ENCODE results near the gene TPX2. TPM values are rescaled to one million over a fixed set of nuclear protein-coding genes. Genes with fewer than 3 reads are reported as not detected.

The TPX2 gene
- total and polyA plus RNA-seq, 2 donors (not counting 3 experiments of a cell fraction or from before 2014, with no cell fraction given) = 24.8 to 114 TPM

- no peaks in the 10 kb centered on the region for H3K27me3 ChIP-seq (ENCODE audit: control insufficient read depth in 2 of 2, insufficient read depth in 2 of 2, low read length in 2 of 2)
- peaks cover under 1% of the 10 kb centered on the region for H3K4me1 ChIP-seq (ENCODE audit: control insufficient read depth, extremely low read depth, insufficient read depth, low read length)
- dilution Hi-C loops (cut with MboI; ENCODE audit: extremely low pct_ligation_motif_present, low sequenced_read_pairs) = no loop called here
- no peak overlapping the region for H2AFZ ChIP-seq (ENCODE audit: low read depth, low read length)
- H3K4me2 ChIP-seq (ENCODE audit: insufficient read depth, low read length) = no peak overlapping the region
- H3K79me2 ChIP-seq (ENCODE audit: control insufficient read depth, insufficient read depth, low read length) = no peaks in the 10 kb centered on the region
- TF ChIP-seq JUN (IDR thresholded peaks at IDR 0.05; ENCODE audit: borderline replicate concordance, insufficient read depth, insufficient read length, low read depth) (no peak), GATA2 (IDR thresholded peaks at IDR 0.05; ENCODE audit: insufficient read depth, insufficient read length, low read depth, low read length) (no peak), MAX (IDR thresholded peaks at IDR 0.05; ENCODE audit: insufficient read depth, insufficient read length) (no peak), CTCF (IDR thresholded peaks at IDR 0.05; ENCODE audit: extremely low read depth in 1 of 2, insufficient read depth in 1 of 2, low read depth in 1 of 2, low read length in 2 of 2) (no peak), EZH2 (IDR thresholded peaks at IDR 0.05; ENCODE audit: borderline replicate concordance, low read depth, low read length, severe bottlenecking) (no peak), FOS (IDR thresholded peaks at IDR 0.05; ENCODE audit: borderline replicate concordance, insufficient read depth, low read length) (no peak), POLR2A (IDR thresholded peaks at IDR 0.05; ENCODE audit: low read depth, low read length) (no peak), POLR2AphosphoS5 (IDR thresholded peaks at IDR 0.05; ENCODE audit: insufficient read depth, low read depth, low read length) (no peak), MYC (IDR thresholded peaks at IDR 0.05; ENCODE audit: low read depth, low read length) (no peak)
- no peak overlapping the region for H3K27ac ChIP-seq (ENCODE audit: insufficient read depth, low read depth, low read length)
- H3K4me3 ChIP-seq (replicated peaks in 1 of 3; ENCODE audit: insufficient read depth in 1 of 3, low read depth in 1 of 3, low read length in 3 of 3) = no peak overlapping the region
- H3K36me3 ChIP-seq (ENCODE audit: control insufficient read depth in 2 of 2, extremely low read depth in 1 of 2, insufficient read depth in 2 of 2, low read length in 2 of 2) = no peaks in the 10 kb centered on the region
- no peaks in the 10 kb centered on the region for H3K9me3 ChIP-seq (replicated peaks; ENCODE audit: control insufficient read depth, insufficient read depth, low read length)
- DNase-seq (ENCODE audit: low read depth, low spot score) (no peak), FAIRE-seq (no peak)
- H3K9ac ChIP-seq (replicated peaks; ENCODE audit: extremely low read depth, insufficient read depth, low read length) = no peak overlapping the region
- H4K20me1 ChIP-seq (replicated peaks; ENCODE audit: control insufficient read depth, extremely low read depth, insufficient read depth, low read length) = no peaks in the 10 kb centered on the region
- intact Hi-C loops (cut with micrococcal nuclease) = no loop called here
- ChIA-PET POLR2A (interaction anchor here (0.6 kb wide), 1 partner anchor 1780 kb away, joined by 4 read pairs; no protein-coding TSS in a partner anchor), CTCF (interaction anchor here (2.1 to 25.3 kb wide), 3 partner anchors 16 to 213 kb away, joined by 8 to 619 read pairs (median 8); partner anchors contain the start of gene FOXS1)
- no TSS peak for BruUV-seq (replicated peaks)
- H3K9me1 ChIP-seq (replicated peaks; ENCODE audit: control insufficient read depth, extremely low read depth, insufficient read depth, low read length) = no peaks in the 10 kb centered on the region
Measured at GRCh38 chr20:31817461-31817860, 78.4 kb downstream of the TPX2 start.

All from endothelial cell of umbilical vein (primary cell).